GM19397 (cell line): ENCODE data around the gene KRT86.
A peak's percentile ranks its signal among the peaks of the same experiment; 100 is the strongest.
"Not testable (repeated sequence)": the region's sequence is repeated elsewhere in the genome, so short reads cannot be mapped to it uniquely, and the experiment has no call there.

Experiments
- ATAC-seq: cut with Tn5 transposase; IDR thresholded peaks from one replicate; pipeline ENCODE4 v1.9.1; 2021; ENCODE audit warnings: mild to moderate bottlenecking, moderate library complexity; ENCODE audit not compliant: unreplicated experiment

Gene KRT86

DNA sequence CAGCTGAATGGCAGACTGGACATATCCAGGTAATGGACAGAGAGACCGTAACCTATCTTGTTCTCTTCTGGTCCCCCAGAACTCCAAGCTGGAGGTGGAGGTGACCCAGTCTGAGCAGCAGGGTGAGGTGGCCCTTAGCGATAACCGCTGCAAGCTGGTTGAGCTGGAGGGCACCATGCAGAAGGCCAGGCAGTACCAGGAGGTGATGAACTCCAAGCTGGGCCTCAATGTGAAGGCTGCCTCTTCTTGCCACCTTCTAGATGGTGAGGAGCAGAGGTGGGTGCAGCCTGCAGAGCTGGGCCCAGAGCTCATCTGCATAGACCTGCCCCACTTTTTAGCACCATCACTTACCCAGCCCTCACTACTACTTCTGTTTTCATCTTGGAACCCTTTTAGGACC, 7.2 kb upstream of the KRT86 start:
- no peak for ATAC-seq

DNA sequence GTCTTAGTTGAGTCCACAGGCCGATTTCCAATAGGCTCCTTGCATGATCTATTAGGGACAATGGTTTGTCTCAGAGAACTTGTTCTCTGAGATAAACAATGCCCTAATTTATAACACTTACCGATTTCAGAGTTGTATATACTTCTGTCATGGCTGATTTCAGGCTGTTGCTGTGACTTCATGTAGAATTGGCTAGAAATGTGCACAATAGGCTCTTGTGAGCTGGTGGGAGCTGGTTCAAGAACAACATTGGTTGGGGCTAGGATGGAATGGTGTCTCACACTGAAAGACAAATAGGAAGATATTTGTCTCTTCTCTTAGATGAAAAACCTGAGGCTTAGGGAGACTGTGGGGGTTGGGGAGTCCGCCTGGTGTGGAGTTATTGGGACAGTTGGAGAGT, 6.7 kb upstream of the KRT86 start:
- no peak for ATAC-seq

GRCh38 chr12:52268212-52268611, 6.2 kb upstream of the KRT86 start:
- no peak for ATAC-seq

DNA sequence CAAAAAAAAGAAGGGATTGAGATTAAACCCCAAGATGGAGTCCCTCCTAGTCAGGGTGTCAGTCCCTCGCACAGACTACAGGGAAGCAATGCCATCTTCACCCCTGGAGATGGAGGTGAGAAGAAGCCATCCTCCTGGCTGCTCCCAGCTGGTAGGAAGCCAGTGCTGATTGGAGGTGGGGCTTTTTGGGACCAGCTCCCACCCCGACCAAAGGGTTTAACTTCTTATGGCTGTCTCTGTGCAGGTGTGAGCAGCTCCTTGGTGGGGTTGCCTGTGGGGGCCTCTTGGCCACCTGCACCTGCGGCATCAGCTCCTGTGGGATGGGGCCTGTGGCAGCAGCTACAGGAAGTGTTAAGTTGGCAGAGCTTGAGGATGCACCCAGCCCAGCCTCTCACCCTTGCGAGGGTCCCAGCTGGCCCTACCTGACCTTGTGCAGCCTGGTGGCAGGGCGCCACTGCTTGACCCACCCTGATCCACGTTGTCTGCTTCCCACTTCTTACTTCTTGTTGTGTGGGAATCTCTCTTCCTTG, 3.8 kb upstream of the KRT86 start:
- ATAC-seq: no peak

GRCh38 chr12:52271158-52271557, 3.3 kb upstream of the KRT86 start:
- ATAC-seq: no peak

DNA sequence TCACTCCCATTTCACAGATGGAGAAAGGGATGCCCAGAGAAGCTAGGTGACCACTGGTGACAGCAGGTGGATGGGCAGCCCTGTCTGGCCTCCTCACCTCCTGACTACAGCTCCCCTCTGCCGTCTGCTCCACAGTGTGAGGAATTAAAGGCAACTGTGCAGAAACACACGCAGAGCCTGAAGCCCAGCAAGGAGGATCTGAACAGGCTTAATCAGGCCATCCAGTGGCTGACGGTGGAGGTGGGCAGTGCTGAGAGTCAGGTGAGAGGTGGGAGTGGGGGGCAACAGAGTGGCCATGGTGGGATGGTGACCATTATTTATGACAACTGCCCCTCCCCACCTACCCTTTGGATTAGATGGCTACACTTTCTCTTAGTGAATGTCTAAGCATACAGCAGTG, 1.2 kb downstream of the KRT86 start:
- ATAC-seq: no peak

- no peak for ATAC-seq
Measured at GRCh38 chr12:52277486-52278245, 3.2 kb downstream of the KRT86 start.

DNA sequence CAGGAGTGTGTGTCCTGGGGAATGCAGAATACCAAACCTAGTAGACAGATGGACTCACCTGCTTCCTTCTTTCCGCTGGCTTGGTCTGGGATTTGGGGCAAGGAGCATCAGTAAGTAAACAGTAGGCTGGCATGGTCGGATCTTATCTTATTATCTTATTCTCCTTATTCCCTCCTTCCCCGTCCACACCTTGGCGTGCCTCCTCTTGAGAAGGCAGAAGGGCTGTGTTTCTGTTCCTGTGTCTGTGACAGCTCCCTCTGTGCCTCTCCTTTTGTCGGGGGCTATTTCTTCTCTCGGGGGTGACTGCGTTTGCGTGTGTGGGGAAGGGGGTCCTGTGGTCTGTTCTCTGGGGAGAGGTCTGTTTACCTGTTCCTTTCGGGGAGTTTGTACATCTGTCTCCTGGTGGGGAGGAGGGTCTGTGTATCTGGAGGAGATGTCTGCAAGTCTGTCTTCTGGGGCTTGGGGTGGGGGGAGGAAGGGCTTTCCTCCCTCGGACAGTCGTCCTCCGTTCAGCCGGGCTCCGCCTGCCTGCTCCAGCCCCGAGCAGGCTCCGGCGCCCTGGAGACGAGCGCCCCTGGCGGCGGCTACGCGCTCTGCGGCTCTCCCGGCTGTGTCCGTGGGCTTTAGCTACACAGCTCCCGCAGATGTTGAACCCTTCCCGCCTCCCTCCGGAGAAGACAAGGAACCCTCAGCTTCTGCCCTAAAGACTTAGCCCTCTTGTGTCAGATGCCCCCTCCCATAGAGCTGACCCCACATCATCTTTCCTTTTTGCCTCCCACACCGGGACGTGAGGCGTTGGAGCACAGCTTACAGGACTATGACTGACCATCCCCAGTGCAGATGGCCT, 4.4 kb downstream of the KRT86 start:
- peak; percentile 86 for ATAC-seq

GRCh38 chr12:52279422-52280318, 5.2 kb downstream of the KRT86 start:
- ATAC-seq: no peak

DNA sequence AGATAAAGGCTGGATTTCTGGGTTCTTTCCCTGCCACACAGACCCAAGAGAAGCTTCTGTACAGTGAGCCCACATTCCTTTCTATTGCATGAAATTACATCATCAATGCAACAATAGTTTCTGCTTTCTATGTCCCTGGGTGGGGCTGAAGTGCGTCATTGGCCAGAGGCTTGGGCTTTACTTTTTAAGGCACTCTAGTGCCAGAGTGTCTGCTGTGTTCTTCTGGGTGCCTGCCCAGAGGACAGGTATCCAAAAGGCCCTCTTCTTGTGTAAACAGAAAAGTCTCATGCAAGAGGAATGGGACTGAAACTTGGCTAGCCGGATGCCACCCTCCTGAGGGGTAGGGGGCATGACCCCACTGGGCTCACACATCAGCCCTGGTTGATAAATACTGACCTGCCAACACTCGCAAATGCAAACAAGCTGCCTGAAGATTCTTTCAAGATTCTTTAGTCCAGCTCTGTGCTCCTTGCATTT, 5.9 kb downstream of the KRT86 start:
- ATAC-seq: no peak

GRCh38 chr12:52280796-52281560, 6.5 kb downstream of the KRT86 start:
- ATAC-seq: no peak

DNA sequence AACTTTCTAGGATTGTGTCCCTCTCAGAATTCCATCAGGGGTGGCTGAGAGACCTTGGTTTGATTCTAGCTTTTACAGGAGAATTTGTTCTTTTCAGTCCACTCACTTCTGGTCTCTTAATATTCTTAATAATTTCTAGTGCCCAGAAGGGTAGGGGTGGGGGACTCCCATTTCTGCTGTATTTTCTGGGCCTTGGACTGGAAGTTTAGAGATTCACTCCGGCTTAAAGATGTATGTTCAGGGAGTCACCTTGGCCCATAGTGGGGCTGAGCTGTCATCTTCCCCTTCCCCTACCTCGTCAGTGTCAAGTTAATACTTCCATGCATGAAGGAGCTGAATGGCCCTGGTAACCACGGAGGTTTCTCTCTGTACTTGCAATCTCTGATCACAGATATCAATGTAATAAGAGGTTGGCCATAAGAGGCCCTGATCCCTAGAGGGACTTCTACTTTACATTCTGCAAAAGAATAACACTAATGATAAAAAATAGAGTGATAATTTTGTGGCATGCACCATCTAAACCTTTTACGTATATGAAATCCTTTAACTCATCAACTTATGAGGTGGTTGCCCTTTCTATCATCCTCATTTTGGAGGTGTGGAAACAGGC, 10.2 kb downstream of the KRT86 start:
- no peak for ATAC-seq

DNA sequence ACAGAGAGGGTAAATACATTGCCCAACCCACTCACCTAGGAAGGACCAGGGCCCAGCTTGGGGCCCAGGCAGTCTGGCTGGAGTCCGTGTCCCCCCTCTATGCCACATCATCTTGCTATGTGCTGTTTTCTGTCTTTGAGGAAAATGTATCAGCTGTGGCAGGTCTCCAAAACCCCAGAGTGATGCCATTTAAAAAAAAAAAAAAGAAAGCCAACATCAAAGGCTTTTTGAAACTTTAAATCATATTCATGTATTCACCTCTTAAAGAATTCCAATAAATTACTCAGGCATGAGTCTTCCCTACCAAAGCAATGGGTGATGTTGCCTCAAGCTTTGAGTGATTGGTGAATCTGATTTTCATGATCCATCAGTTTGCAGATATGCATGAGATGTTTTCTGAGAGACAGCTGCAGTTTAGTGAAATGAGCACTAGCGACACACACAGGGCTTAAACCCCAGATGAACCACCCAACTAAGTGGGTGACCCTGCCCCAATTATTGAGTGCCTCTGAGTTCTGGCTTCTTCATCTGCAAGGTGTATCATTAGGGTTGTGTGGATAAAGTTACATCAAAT, 10.8 kb downstream of the KRT86 start:
- ATAC-seq: no peak

DNA sequence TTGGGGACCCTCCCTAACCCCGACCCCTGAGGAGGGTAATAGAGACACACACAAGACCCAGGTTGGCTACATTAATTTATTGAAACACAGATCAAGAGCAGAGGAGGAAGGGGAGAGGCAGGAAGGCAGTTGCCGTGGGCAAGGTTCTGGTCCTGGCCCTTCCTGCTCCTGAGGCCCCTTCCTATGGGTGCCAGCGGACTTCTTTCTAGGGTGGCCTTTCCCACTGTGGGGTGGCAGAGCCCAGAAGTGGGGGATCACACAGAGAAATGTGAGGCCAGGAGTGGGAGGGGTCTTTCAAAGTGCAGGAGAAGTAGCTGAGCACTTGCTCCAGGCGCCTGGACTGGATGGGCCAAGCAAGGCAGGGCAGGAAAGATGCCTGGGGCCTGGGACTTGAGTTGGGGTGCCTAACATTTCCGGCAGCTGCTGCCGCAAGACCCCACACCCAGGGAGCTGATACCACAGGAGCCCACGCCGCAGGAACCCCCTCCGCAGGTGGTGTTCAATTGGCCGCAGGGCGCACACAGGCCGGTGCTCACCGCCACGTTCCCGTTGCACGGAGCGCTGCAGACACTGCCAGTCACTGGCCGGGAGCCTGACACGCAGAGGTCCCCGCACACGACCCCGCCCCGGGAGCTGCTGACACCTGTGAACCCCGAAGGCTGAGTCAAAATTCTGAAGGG, 11.5 kb downstream of the KRT86 start:
- no peak for ATAC-seq

DNA sequence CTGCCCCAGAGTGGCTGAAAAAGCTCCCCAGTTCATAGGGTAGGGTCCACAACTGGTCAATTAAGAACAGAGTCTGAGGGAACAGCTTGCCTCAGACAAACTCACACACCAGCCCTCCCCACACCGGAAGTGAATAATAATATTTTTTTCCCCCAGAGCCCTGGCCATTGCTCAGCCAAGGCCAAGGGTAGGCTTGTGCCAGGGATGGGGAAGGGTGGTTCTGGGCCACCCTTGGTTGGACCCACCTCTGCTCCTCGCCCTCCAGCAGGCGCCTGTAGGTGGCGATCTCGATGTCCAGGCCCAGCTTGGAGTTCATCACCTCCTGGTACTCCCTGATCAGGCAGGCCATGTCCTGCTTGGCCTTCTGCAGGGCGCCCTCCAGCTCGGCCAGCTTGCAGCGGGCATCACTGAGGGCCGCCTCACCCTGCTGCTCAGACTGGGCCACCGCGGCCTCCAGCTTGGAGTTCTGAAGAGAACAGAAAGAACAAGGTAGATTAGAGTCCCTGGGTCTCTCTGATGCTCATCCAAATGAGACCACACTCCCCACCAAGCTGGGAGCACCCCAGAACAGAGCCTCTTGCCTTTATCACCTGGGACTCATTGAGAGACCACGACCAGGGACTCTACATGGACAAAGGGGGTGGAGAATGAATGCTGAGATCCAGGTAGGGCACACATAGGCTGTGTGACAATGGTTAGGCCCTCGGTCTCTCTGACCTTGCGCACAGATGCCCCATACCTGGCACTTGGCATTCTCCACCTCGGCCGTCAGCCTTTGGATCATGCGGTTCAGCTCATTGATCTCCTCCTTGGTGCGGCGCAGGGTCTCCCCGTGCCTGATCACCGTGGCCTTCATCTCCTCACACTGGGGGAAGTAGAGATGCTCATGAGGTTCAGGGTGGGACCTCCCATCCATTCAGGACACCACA, 12.7 kb downstream of the KRT86 start:
- not testable (repeated sequence) for ATAC-seq

- ATAC-seq: peak; percentile 67
Measured at GRCh38 chr12:52287816-52288805, 13.7 kb downstream of the KRT86 start.
